Measurements from ENCODE around the gene RPLP2. TPM values are rescaled to one million over a fixed set of nuclear protein-coding genes. Genes with fewer than 3 reads are reported as not detected.

The RPLP2 gene
- total RNA-seq, 1 donor from 2014 or later = 1,900 TPM

- intact Hi-C loops (cut with micrococcal nuclease) = no loop called here
Observed at GRCh38 chr11:802693-803466, 6.9 kb upstream of the RPLP2 start.

DNA sequence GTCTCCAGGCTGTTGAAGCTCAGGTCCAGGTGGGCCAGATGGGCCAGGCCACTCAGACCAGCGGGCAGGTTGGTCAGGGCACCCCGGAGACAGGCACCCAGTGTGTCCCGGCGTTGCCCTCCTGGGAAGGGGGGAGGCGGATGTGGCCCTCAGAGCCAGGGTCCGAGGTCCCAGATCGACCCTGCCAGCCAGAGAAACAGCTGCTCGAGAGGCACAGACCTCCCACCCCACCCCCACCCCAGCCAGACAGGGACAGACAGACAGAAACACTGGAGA lies 6.4 kb upstream of the RPLP2 start:
- intact Hi-C loops (cut with micrococcal nuclease) = no loop called here

- intact Hi-C loops (cut with micrococcal nuclease) = no loop called here
Observed at GRCh38 chr11:803770-804598, 5.8 kb upstream of the RPLP2 start.

DNA sequence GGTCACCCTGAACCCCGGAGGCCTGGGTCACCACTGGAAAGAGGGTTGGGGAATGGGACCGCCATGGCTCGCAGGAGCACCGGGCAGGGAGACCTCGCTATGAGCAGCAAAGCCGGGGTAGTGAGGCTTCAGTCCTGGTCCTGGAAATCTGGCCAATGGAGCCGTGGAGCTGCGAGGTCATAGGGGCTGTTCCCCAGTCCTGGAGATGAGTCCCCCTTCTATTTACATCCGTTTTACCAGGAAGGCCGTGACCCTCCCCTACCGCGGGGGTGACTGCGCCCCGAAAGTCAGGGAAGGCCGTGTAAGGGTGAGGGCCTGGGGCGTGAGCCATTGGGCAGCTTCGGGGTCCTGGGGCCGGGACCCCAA lies 5.2 kb upstream of the RPLP2 start:
- intact Hi-C loops (cut with micrococcal nuclease) = no loop called here

- intact Hi-C loops (cut with micrococcal nuclease) = loop anchor here (1.0 to 5.0 kb wide), 9 partner anchors 11 to 541 kb away; partner anchors contain the start of genes DEAF1, GATD1, PHRF1 and POLR2L
Observed at GRCh38 chr11:808427-809286, 1.1 kb upstream of the RPLP2 start.

- intact Hi-C loops (cut with micrococcal nuclease) = no loop called here
Observed at GRCh38 chr11:810040-810567, 337 bp downstream of the RPLP2 start.

GRCh38 chr11:811446-812245 lies 1.9 kb downstream of the RPLP2 start:
- intact Hi-C loops (cut with micrococcal nuclease) = no loop called here

GRCh38 chr11:812390-812789 lies 2.6 kb downstream of the RPLP2 start:
- intact Hi-C loops (cut with micrococcal nuclease) = no loop called here

GRCh38 chr11:813072-813455 lies 3.3 kb downstream of the RPLP2 start:
- intact Hi-C loops (cut with micrococcal nuclease) = no loop called here

GRCh38 chr11:813456-814096 lies 3.8 kb downstream of the RPLP2 start:
- intact Hi-C loops (cut with micrococcal nuclease) = no loop called here

- intact Hi-C loops (cut with micrococcal nuclease) = no loop called here
Observed at GRCh38 chr11:815675-816432, 6.1 kb downstream of the RPLP2 start.

GRCh38 chr11:816433-816779 lies 6.6 kb downstream of the RPLP2 start:
- intact Hi-C loops (cut with micrococcal nuclease) = no loop called here

DNA sequence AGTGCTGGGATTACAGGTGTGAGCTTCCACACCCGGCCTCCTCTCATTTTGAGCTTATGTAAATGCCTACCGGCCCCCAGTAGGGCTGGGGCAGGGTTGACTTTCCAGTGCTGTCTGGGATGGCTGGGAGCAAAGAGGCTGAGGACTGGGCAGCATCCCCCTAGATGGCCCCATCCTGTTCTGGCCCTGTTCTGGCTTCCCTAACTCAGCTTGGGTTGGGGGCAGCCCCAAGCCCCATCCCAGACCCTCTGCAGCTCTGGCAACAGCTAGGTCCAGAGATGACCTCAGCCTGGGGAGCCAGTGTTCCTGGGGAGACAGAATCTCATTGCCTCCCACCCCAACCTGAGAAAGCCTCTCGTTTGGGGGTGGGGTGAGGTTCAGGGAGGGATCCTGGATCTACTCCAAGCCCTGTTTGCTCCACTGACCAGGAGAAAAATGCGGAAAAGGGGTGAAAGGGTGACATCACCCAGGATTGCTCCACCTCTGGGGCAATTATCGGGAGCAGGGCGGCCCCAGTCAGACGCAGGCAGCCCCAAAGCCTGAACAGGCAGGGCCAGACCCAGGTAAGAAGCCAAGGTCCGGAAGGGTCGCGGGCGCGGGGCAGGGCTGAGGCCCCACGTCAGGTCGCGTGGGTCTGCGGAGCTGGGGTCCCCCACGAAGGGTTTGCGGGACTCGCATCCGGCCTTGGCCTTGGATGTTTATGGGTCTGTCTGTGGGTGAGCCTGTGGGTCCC lies 8.8 kb downstream of the RPLP2 start, which contains the start of gene PNPLA2:
TSS of gene PNPLA2 (plus strand) at position 519 of the 733 bp plus-strand sequence. CDS start 805 bp downstream, outside the sequence.
- intact Hi-C loops (cut with micrococcal nuclease) = loop anchor here (1.0 kb wide), 3 partner anchors 9 to 24 kb away; partner anchors contain the start of genes PIDD1, POLR2L, RPLP2 and TSPAN4

DNA sequence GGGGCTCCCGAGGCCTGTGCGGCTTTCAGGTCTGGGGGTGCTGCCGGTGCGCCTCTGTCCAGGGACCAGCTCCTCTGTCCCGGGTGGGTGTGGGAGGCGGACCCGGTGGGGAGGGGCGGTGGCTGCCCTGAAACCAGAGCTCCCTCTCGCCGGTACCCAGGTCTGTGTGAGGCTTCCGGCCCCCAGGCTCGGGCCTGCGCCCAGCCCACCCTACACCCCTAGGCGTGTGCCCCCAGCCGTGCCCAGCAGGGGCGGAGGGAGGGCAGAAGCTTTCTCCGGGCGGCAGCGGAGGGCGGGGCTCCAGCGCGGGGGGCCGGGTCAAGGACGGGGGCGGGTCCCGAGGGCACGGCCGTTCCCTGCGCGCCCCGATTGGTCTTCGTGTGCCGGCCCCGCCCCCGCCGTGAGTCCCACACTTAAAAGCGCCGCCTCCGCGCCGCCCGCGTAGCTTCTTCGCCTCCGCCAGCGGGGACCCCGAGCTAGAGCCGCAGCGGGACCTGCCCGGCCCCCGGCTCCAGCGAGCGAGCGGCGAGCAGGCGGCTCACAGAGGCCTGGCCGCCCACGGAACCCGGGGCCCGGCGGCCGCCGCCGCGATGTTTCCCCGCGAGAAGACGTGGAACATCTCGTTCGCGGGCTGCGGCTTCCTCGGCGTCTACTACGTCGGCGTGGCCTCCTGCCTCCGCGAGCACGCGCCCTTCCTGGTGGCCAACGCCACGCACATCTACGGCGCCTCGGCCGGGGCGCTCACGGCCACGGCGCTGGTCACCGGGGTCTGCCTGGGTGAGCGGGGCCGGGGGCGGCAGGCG lies 9.6 kb downstream of the RPLP2 start:
- intact Hi-C loops (cut with micrococcal nuclease) = loop anchor here (1.0 kb wide), 3 partner anchors 10 to 23 kb away; partner anchors contain the start of genes PIDD1, POLR2L, RPLP2 and TSPAN4

- intact Hi-C loops (cut with micrococcal nuclease) = loop anchor here (1.0 kb wide), 5 partner anchors 10 to 23 kb away; partner anchors contain the start of genes PIDD1, POLR2L, RPLP2 and TSPAN4
Observed at GRCh38 chr11:819943-820649, 10.3 kb downstream of the RPLP2 start.

- intact Hi-C loops (cut with micrococcal nuclease) = loop anchor here (1.0 kb wide), 2 partner anchors 9 to 24 kb away; no protein-coding TSS in a partner anchor
Observed at GRCh38 chr11:820655-821511, 11.1 kb downstream of the RPLP2 start.

Data from T-helper 1 cell treated with Interleukin-12 subunit alpha and Interleukin-12 subunit beta and Interleukin-4 antibody, amounts not matched to agents 30 ng/mL and 1 ng/mL, for 36 hours (primary cell).